SH-SY5Y (cell line): ENCODE data around the gene ZFHX3.

Source experiments
- GATA2 ChIP-seq: IDR thresholded peaks from 2 replicates; pipeline ENCODE4 v1.6.1; 2011; ENCODE audit warnings: mild to moderate bottlenecking, low read depth, low read length
- GATA3 ChIP-seq: IDR thresholded peaks from 2 replicates; pipeline ENCODE4 v1.6.1; 2011; ENCODE audit warnings: low read depth, mild to moderate bottlenecking, low read length, moderate library complexity

GRCh38 chr16:72909196-72909595, 138.7 kb downstream of the ZFHX3 start:
- TF ChIP-seq GATA2 (no peak), GATA3 (no peak)
